Measurements from ENCODE around the gene TMEM121.

DNA sequence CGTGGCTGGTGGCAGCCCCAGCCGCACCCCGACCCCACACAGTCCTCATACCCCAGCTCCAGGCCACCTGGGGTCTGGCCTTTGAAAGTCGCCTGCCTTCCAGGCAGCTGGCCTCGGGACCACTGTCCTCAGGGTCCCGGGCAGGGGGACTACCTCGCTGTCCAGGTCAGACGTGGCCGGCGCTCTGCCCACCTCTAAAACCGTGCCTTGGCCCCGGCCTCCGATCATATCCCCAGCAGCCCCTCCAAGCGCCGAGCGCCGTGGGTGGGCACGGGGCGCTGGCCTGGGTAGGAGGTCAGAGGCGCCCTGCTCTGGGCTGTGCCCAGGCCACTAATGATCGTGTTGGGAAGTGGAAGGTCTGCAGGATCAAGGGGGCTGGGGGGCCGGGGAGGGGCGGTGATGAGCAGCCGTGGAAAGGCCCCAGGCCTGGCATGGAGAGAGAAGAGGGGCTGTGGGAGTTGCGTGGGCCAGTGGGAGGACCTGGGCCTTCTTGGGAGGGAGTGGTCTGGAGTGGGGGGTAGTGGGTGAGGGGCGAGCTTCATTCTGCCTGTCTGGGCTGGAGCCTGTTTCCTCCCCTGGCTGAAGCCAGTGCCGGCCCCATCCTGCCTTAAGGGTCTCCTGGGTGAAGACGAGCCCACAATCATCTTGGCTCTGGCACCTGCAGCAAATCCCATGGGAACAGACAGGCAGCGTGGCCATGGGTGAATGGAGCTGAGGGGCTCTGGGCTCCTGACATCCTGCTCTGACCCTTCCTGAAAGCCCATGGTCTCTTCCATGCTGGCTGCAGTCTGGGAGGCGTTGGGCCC is 4.9 kb downstream of the TMEM121 start:
- TF ChIP-seq, protein P1, sequence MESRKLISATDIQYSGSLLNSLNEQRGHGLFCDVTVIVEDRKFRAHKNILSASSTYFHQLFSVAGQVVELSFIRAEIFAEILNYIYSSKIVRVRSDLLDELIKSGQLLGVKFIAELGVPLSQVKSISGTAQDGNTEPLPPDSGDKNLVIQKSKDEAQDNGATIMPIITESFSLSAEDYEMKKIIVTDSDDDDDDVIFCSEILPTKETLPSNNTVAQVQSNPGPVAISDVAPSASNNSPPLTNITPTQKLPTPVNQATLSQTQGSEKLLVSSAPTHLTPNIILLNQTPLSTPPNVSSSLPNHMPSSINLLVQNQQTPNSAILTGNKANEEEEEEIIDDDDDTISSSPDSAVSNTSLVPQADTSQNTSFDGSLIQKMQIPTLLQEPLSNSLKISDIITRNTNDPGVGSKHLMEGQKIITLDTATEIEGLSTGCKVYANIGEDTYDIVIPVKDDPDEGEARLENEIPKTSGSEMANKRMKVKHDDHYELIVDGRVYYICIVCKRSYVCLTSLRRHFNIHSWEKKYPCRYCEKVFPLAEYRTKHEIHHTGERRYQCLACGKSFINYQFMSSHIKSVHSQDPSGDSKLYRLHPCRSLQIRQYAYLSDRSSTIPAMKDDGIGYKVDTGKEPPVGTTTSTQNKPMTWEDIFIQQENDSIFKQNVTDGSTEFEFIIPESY (IDR thresholded peaks at IDR 0.05) = no peak
- TF ChIP-seq, protein P2, sequence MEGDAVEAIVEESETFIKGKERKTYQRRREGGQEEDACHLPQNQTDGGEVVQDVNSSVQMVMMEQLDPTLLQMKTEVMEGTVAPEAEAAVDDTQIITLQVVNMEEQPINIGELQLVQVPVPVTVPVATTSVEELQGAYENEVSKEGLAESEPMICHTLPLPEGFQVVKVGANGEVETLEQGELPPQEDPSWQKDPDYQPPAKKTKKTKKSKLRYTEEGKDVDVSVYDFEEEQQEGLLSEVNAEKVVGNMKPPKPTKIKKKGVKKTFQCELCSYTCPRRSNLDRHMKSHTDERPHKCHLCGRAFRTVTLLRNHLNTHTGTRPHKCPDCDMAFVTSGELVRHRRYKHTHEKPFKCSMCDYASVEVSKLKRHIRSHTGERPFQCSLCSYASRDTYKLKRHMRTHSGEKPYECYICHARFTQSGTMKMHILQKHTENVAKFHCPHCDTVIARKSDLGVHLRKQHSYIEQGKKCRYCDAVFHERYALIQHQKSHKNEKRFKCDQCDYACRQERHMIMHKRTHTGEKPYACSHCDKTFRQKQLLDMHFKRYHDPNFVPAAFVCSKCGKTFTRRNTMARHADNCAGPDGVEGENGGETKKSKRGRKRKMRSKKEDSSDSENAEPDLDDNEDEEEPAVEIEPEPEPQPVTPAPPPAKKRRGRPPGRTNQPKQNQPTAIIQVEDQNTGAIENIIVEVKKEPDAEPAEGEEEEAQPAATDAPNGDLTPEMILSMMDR (IDR thresholded peaks at IDR 0.05; ENCODE audit: low read depth, low read length, missing input control) = no peak
- TF ChIP-seq, protein P3, sequence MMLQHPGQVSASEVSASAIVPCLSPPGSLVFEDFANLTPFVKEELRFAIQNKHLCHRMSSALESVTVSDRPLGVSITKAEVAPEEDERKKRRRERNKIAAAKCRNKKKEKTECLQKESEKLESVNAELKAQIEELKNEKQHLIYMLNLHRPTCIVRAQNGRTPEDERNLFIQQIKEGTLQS (IDR thresholded peaks at IDR 0.05) = no peak
- TF ChIP-seq SP1 (IDR thresholded peaks at IDR 0.05) (no peak), RAD21 (IDR thresholded peaks at IDR 0.05) (no peak), YY1 (IDR thresholded peaks at IDR 0.05) (no peak)
